Body of pancreas (tissue), 4 donors: ENCODE data around the gene BIK. TPM values are rescaled to one million over a fixed set of nuclear protein-coding genes. Genes with fewer than 3 reads are reported as not detected.
A peak's percentile ranks its signal among the peaks of the same experiment; 100 is the strongest.
"Not testable (repeated sequence)": the region's sequence is repeated elsewhere in the genome, so short reads cannot be mapped to it uniquely, and the experiment has no call there.

Source experiments
- ATAC-seq: fragments of 150-250 bp; one replicate; pipeline ENCODE4 v1.9.1; 2016
- DNase-seq, 4 donors: peaks; one replicate each; pipeline ENCODE4 v3.0.0-alpha.2; 2019
- H3K27ac ChIP-seq, 4 donors: fragments of 200-600 bp; sonication (generic); 1 replicate in 3 of 4; 2 replicates in 1 of 4; pipeline versions ENCODE4 v1.5.1 to v1.6.1; 2016 to 2019; ENCODE audit warnings: mild to moderate bottlenecking in 1 of 4, mixed read lengths in 1 of 4, moderate library complexity in 1 of 4
- H3K27me3 ChIP-seq, 2 donors: fragments of 200-600 bp; sonication (generic); one replicate each; pipeline ENCODE4 v1.6.0; 2016; ENCODE audit warnings: mild to moderate bottlenecking in 1 of 2
- H3K36me3 ChIP-seq, 2 donors: fragments of 200-600 bp; sonication (generic); replicated peaks in 1 of 2; 2 replicates each; pipeline ENCODE4 v1.5.1; 2016; ENCODE audit warnings: low read depth in 2 of 2; ENCODE audit not compliant: insufficient read depth in 1 of 2
- H3K4me1 ChIP-seq: fragments of 200-600 bp; sonication (generic); one replicate; pipeline ENCODE4 v1.6.0; 2016
- H3K4me3 ChIP-seq, 2 donors: fragments of 200-600 bp; sonication (generic); 1 replicate in 1 of 2; 2 replicates in 1 of 2; pipeline ENCODE4 v1.5.1; 2016 to 2019
- H3K9me3 ChIP-seq, 3 donors: fragments of 200-600 bp; sonication (generic); 1 replicate in 2 of 3; 2 replicates in 1 of 3; pipeline ENCODE4 v1.5.1; 2016
- POLR2A ChIP-seq, 3 donors: fragments of 450-650 bp; IDR thresholded peaks; one replicate each; pipeline ENCODE4 v1.6.1; 2016; ENCODE audit warnings: antibody characterized with exemption in 3 of 3, mild to moderate bottlenecking in 2 of 3
- WGBS, 2 donors: methylation state at CpG; one replicate each; pipeline ENCODE4 v1.1.5; 2017; 5-methylcytosine and 5-hydroxymethylcytosine counted together
- intact Hi-C: fragments of 100-400 bp; cut with DNase I; formaldehyde crosslinking; loops from one replicate; pipeline ENCODE4 v1.15.1; 2023
- total RNA-seq, 2 donors: library from RNA; depleted of rRNA; stranded (reverse); fragments of >200 nt; gene quantifications; one replicate each; pipeline ENCODE4 v1.1.0, GENCODE V29; 2016
- TF ChIP-seq, protein P1 (sequence below), 7 experiments: fragments of 450-650 bp in 4 of 7; fragments of 200-600 bp in 3 of 7; sonication (generic) in 3 of 7; IDR thresholded peaks; one replicate each; pipeline ENCODE4 v1.5.1; 2016 to 2019; ENCODE audit warnings: antibody characterized with exemption in 7 of 7

Gene BIK
- total RNA-seq, 2 donors from 2014 or later = 1.6 to 11.5 TPM

DNA sequence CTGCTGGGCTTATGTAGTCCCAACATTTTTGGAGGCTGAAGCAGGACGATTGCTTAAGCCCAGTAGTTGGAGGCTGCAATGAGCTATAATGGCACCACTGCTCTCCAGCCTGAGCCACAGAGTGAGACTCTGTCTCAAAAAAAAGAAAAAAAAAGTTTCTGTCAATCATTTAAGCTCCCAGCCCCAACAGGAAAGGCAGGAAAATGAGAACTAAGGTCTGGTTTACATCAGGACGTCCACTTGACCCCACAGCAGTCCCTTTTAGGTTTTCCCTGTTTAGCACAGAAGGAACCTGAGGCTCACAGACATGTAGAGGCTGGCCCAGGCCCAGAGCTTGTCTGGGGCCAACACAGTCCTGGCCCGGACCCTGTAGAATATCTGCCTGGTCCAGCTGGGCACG lies 12.2 kb upstream of the BIK start:
- Histone ChIP-seq H3K4me1 (no peaks in the 10 kb centered on the region), H3K4me3 (no peak overlapping the region), H3K9me3 (no peaks in the 10 kb centered on the region), H3K27me3 (no peaks in the 10 kb centered on the region), H3K36me3 (no peaks in the 10 kb centered on the region), H3K27ac (no peak overlapping the region)
- 57 to 59% methylated on average over 4 of the region's 4 CpGs for WGBS, 2 donors
- no peak for TF ChIP-seq POLR2A (IDR thresholded peaks at IDR 0.05)
- TF ChIP-seq, protein P1, sequence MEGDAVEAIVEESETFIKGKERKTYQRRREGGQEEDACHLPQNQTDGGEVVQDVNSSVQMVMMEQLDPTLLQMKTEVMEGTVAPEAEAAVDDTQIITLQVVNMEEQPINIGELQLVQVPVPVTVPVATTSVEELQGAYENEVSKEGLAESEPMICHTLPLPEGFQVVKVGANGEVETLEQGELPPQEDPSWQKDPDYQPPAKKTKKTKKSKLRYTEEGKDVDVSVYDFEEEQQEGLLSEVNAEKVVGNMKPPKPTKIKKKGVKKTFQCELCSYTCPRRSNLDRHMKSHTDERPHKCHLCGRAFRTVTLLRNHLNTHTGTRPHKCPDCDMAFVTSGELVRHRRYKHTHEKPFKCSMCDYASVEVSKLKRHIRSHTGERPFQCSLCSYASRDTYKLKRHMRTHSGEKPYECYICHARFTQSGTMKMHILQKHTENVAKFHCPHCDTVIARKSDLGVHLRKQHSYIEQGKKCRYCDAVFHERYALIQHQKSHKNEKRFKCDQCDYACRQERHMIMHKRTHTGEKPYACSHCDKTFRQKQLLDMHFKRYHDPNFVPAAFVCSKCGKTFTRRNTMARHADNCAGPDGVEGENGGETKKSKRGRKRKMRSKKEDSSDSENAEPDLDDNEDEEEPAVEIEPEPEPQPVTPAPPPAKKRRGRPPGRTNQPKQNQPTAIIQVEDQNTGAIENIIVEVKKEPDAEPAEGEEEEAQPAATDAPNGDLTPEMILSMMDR (IDR thresholded peaks at IDR 0.05) = no peak
- no peak for DNase-seq
- no peak for ATAC-seq
- intact Hi-C loops = no loop called here

- Histone ChIP-seq H3K9me3 (no peaks in the 10 kb centered on the region), H3K4me1 (no peaks in the 10 kb centered on the region), H3K27me3 (no peaks in the 10 kb centered on the region), H3K4me3 (no peak overlapping the region), H3K36me3 (no peaks in the 10 kb centered on the region), H3K27ac (no peak overlapping the region)
- ATAC-seq (no peak), DNase-seq (no peak)
- no peak for TF ChIP-seq POLR2A (IDR thresholded peaks at IDR 0.05)
- TF ChIP-seq, protein P1 (IDR thresholded peaks at IDR 0.05) = no peak
- 64 to 65% methylated on average over 4 of the region's 4 CpGs for WGBS, 2 donors
- intact Hi-C loops = no loop called here
Measured at GRCh38 chr22:43099095-43099494, 11.5 kb upstream of the BIK start.

DNA sequence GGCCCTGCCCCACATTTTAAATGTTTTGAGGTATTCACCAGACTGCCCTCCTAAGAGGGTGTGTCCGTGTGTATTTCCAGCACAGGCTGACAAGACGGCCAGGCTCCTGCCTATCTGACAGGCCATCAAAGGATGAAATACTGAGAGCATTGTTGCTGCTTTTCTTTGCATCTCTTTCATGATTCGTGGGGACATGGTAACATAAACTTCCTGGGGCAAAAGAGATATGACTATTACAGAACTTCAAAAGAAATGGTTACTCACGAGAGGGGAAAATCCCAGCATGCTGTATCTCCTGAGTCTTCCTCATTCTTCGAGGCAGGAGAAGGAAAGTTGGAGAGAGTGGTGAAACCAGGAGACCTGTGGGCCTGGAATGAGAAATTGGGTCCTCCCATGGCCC lies 10.3 kb upstream of the BIK start:
- DNase-seq (no peak), ATAC-seq (no peak)
- no peaks in the 10 kb centered on the region for H3K36me3 ChIP-seq
- no peak overlapping the region for H3K4me3 ChIP-seq
- H3K27ac ChIP-seq = no peak overlapping the region
- WGBS, 2 donors = 66 to 72% methylated on average over 3 to 5 of the region's 5 CpGs
- intact Hi-C loops = no loop called here
- no peaks in the 10 kb centered on the region for H3K27me3 ChIP-seq
- H3K4me1 ChIP-seq = no peaks in the 10 kb centered on the region
- H3K9me3 ChIP-seq = no peaks in the 10 kb centered on the region
- TF ChIP-seq, protein P1 (IDR thresholded peaks at IDR 0.05) = no peak
- TF ChIP-seq POLR2A (IDR thresholded peaks at IDR 0.05) = no peak

DNA sequence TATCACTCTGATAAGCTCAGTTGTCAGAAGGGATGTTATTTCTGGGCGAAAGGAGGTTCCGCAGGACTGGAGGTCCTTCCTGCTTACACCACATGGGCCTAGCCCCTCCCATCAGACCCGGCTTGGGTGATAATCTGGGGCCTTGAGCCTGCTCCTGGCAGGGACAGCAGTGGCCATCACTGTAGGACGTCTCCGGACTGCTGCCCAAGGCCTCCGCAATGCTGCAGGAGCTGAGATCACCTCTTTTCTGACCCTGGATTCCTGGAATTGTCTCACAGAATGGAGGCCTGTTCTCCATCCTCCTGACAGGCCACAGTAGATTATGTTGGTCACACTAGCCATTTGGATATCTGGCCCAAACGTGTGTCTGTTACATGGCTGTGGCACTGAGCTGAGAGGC lies 9.2 kb upstream of the BIK start:
- H3K4me3 ChIP-seq = no peak overlapping the region
- TF ChIP-seq, protein P1 (IDR thresholded peaks at IDR 0.05) = no peak
- no peak for TF ChIP-seq POLR2A (IDR thresholded peaks at IDR 0.05)
- DNase-seq (no peak), ATAC-seq (no peak)
- no peaks in the 10 kb centered on the region for H3K36me3 ChIP-seq
- no peaks in the 10 kb centered on the region for H3K9me3 ChIP-seq
- H3K4me1 ChIP-seq = no peaks in the 10 kb centered on the region
- H3K27me3 ChIP-seq = no peaks in the 10 kb centered on the region
- no peak overlapping the region for H3K27ac ChIP-seq
- WGBS, 2 donors = 67 to 82% methylated on average over 4 to 7 of the region's 7 CpGs
- intact Hi-C loops = no loop called here

DNA sequence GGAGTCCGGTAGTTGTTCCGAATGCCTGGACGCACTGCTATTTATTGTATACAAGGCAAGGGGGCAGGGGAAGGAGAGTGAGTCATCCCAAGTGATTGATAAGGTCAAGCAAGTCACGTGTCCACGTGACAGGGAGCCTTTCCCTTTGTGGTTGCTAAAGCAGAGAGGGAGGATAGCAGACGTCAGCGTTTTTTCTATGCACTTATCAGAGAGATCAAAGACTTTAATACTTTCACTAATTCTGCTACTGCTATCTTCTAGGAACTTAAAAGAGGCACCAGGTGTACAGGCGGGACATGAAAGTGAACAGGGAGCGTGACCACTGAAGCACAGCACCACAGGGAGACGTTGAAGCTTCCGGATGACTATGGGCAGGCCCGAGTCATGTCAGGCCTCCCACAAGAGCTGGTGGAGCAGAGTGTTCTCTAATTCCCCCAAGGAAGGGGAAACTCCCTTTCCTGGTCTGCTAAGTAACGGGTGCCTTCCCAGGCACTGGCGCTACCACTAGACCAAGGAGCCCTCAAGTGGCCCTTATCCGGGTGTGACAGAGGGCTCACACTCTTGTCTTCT lies 6.4 kb upstream of the BIK start:
- peak; percentile 44 to 76 (median 61) for DNase-seq
- ATAC-seq = peak; percentile 53

GRCh38 chr22:43104950-43105349 lies 5.6 kb upstream of the BIK start:
- H3K4me3 ChIP-seq, H3K27ac ChIP-seq, H3K9me3 ChIP-seq, ATAC-seq, intact Hi-C loops, H3K27me3 ChIP-seq, H3K4me1 ChIP-seq, DNase-seq, H3K36me3 ChIP-seq: not testable (repeated sequence)
- WGBS, 2 donors = 94 to 97% methylated on average over 3 of the region's 3 CpGs

More for the DNA sequence above, 6.4 kb upstream of the BIK start:
- peak overlapping the region in 2 of 4 donors; percentile 44 to 46 for H3K27ac ChIP-seq
- H3K9me3 ChIP-seq, intact Hi-C loops, H3K4me1 ChIP-seq, H3K36me3 ChIP-seq, H3K27me3 ChIP-seq, H3K4me3 ChIP-seq: not testable (repeated sequence)
- WGBS, 2 donors = 50 to 55% methylated on average over 12 to 15 of the region's 15 CpGs
